Measurements from ENCODE around the gene SNX32.
A peak's percentile ranks its signal among the peaks of the same experiment; 100 is the strongest.

The SNX32 gene

DNA sequence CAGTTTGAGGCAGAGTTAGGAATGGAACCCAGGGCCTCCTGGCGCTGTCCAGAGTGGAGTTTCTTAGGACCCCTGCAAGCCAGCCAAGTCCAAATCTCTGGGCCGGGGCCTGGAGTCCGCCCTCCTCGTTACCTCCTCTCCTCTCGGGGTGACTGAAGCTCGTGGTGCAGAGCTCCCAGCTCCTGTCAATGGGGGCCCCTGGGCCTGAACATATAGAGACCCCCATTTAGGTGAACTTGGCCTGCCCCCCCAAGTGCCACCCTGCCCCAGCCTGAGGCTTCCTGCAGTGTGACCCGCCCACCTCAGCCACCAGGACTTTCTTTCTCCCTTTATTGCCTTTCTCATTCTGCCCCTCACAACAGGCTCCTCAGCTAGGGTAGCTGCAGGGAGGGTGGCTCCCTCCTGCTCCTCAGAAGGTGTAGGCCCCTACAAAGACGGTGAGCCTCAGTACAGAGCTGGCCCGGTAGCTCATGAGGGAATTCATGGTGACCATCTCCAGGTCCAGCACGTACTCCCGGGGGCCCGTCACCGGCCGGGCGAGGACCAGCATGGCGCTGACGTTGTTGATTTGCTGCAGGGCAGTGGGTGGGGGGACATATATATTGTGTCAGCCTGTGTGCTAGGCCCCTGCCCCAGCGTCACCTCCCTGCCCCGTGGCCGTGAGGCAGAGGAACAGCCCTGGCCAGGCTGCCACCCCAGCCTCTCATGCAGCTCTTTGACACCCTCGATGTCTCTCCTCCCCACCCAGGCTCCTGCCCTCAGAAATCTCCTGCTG, 32.9 kb downstream of the SNX32 start:
- no peak for DNase-seq (ENCODE audit: low read depth in 2 of 2)

DNA sequence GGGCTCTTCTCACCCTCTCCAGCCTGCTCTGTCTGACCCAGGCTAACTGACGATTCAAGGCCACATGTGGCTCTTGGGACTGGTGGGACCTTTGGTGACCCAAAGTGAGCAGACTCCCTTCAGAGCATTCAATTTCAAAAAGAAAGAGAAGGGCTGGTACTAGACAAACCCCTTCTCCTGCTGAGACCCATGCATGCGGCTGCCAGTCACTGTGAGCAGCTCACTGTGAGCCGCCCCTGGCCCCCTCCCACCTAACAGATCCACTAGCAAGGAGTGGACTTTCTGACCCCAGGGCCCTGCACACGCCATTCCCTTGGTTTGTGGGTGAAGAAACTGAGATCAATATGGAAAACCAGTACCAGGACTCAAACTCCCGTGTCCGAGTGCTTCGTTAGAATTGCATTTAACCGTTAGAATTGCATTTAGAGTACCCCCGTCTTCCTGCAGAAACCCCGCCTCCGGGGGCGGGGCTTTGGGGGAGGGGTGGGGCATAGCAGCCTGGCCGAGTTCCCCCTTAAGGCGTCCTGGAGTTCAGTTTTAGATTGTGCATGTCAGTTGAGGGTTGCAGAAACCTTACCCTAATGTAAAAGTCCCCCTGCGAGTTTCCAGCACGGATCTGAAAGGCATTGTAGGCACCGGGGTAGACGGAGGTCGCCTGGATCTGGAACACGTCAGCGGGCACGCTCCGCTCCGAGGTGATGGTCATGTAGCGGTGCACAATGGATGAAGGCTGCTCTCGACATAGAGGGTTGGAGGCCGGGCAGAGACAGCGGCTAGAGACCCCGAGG, 33.7 kb downstream of the SNX32 start:
- DNase-seq (ENCODE audit: low read depth in 2 of 2) = no peak

DNA sequence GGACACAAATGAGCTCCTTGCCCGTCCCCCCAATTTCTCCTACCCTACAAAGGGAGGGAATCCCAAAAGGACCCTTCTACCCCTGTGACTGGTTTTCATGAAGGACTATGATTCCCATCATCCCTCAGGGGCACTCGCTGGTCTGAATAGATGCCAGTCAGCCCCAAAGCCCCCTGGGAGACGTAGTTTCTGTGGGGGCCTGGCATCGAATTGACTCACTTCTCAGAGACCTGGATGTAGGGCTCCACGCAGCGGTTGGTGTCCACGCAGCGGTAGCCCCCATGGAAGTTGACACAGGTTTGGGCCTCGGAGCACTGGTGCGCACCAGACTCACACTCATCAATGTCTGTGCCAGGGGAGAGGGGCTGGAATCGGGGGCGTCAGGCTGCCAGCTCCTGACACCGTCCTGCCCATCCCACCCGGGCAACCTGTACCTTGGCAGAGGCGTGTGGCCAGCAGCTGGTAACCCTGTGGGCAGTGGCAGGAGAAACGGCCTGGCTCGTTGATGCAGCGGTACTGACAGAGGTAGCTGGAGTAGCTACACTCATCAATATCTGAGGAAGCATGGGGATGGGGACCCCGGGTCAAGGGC, 34.4 kb downstream of the SNX32 start:
- no peak for DNase-seq (ENCODE audit: low read depth in 2 of 2)

- no peak for DNase-seq (ENCODE audit: low read depth in 2 of 2)
Observed at GRCh38 chr11:65868907-65869306, 35.1 kb downstream of the SNX32 start.

DNA sequence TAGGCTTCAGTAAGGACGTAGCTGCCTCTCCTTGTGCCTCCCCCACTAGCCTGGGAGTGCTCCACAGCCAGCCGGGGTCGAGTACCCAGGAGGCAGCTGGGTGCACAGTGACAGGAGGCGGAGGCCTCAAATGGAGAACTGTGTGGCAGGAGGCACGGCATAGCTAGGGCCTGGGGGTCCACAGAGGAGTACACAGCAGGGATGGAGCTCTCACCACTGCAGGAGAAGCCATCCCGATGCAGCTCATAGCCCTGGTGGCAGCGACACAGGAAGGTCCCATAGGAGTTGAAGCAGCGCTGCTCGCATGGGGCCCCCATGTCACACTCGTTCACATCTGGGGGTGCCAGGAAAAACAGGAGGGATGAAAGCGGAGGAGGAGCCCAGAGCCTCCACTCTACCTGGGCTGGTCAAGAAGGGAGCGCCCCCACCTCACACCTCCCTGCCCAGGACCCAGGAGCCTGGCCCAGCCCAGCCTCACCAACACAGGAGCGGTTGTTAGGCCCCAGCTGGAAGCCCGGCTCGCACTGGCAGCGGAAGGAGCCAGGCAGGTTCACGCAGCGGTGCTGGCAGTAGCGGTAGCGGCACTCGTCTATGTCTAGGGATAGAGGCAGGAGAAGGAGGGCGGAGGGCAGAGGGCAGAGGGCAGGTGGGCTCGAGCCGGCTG, 36.0 kb downstream of the SNX32 start:
- DNase-seq (ENCODE audit: low read depth in 2 of 2) = no peak

- no peak for DNase-seq (ENCODE audit: low read depth in 2 of 2)
Observed at GRCh38 chr11:65870307-65870658, 36.5 kb downstream of the SNX32 start.

DNA sequence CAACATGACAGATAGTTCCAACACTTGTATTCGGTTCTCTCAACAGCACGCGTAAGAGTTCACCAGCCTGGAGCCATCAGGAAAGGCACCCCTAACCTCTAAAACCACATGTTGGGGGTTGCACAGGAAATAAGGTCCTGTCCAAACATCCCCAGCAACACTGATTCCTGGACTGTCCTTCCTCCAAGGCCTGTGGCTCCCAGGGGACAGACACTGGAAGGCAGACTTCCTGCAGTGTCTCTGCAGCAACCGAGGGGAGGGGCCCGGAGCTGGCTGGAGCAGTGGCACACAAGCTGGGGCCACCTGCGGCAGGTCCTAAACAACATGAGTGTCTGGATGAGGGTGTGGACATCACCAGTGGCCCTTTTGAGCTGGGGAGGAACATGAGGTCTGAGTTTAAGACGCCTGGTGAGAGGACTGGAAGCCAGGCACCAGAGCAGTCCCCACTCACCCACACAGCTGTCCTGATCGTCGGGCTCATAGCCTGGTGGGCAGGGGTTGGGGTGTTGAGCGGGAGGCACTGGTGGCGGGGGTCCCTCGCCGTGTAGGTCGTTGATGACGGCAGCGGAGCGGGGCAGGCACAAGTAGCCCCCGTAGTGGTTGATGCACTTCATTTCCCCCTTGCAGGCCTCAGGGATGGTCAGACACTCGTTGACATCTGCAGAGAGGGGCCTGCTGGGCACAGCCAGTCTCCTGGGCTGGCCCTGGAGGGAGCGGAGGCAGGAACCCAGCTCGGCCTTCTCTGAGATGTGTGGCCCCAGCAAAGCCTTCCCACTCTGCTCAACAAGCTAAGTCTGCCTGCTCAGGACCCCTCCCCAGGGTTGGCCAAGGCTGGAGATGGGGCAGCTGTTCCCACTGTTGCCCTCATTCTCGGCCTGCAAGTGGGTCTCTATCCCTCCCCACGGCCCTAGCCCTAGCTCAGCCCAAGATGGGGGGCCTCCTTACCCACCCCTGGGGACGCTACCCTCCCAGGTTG, 37.2 kb downstream of the SNX32 start:
- no peak for DNase-seq (ENCODE audit: low read depth in 2 of 2)

DNA sequence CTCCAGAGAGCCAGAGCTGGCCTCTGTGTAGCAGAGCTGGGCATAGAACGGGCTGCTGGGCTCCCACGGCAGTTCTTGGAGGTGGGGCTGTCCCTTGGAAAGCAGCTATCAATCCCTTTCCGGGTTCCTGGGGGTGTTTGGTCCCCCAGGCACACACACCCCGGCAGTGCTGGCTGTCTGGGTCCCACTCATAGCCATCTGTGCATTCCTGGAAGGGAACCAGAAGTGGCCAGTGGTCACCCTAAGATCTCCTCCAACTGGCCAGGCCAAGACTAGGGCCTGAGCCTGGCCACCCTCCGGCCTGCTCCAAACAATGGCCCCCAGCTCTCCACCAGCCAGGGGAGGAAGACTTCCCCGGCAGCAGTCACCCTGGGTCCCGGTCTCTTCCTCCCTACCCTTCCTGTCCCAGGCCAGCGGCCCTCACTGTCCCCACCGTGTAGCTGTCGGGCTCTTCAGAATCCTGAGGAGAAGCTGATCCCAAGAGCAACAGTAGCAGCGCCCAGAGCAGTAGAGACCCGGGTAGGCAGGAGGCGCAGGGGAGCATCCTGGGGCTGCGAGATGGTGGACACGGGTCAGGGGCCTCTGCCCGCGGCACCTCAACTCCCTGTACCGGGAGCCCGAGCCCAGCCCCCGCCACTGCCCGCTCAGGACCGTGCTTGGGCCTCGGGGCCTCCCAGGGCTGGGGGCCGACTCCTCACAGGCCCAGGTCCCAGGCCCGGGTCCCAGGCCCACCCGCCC, 38.2 kb downstream of the SNX32 start:
- DNase-seq (ENCODE audit: low read depth in 2 of 2) = no peak

DNA sequence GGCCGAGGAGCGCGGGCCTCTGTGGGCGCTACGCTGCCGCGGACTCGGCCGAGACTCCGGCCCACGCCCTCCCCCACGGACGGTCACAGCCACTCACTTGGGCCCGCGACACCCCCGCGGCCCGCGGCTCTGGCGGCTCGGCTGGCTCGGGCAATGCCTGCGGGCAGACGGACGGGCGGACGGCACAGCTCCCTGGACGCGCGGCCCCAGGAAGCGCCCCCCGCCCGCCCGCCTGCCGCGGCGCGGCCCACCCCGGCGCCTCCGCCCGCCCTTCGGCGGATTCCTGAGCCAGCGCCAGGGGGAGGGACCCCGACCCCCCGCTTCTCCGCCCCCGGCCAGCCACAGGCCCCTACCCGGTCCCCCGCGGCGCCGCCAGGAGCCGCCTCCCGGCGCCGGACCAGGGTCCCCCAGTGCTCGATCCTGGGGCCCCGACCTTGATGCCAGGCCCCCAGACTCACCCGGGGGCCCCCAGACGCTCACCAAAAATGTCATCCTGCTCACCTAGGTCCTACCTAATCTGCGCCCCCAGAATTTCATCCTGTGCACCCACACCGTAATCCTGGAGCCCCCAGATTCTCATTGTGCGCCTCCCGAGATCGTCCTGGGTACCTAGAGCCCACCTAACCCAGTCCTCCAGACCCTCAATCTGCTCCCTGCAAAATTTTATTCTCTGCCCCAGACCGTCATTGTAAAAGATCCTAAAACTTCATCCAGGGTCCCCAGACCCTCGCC, 39.0 kb downstream of the SNX32 start, which contains the start of gene EFEMP2:
EFEMP2 (minus strand) TSS at position 215 of the 732 bp plus-strand sequence. CDS start 446 bp downstream, outside the sequence.
- DNase-seq (ENCODE audit: low read depth in 2 of 2) = no peak

- peak; percentile 88 to 94 for DNase-seq (ENCODE audit: low read depth in 2 of 2)
Observed at GRCh38 chr11:65873318-65874156, 39.8 kb downstream of the SNX32 start.

- DNase-seq (ENCODE audit: low read depth in 2 of 2) = no peak
Observed at GRCh38 chr11:65879617-65880016, 45.9 kb downstream of the SNX32 start, which contains the start of gene CTSW. Gene CTSW, plus strand, starts transcription at chr11:65879837. Its CDS starts 18 bp downstream, at chr11:65879855.

DNA sequence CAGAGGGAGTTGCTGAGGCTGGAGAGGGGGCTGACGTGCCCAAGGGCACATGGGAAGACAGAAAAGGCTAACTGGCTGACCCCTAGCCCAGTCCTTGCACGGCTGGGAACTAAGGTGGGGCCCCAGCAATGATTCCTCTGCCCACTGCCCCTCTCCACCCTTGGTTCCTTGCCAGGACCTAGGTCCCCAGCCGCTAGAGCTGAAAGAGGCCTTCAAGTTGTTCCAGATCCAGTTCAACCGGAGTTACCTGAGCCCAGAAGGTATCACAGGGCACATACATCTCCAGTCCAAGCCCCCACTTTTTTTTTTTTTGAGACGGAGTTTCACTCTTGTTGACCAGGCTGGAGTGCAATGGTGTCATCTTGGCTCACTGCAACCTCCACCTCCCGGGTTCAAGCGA, 46.3 kb downstream of the SNX32 start:
- DNase-seq (ENCODE audit: low read depth in 2 of 2) = no peak

- no peak for DNase-seq (ENCODE audit: low read depth in 2 of 2)
Observed at GRCh38 chr11:65880844-65881421, 47.2 kb downstream of the SNX32 start.

DNA sequence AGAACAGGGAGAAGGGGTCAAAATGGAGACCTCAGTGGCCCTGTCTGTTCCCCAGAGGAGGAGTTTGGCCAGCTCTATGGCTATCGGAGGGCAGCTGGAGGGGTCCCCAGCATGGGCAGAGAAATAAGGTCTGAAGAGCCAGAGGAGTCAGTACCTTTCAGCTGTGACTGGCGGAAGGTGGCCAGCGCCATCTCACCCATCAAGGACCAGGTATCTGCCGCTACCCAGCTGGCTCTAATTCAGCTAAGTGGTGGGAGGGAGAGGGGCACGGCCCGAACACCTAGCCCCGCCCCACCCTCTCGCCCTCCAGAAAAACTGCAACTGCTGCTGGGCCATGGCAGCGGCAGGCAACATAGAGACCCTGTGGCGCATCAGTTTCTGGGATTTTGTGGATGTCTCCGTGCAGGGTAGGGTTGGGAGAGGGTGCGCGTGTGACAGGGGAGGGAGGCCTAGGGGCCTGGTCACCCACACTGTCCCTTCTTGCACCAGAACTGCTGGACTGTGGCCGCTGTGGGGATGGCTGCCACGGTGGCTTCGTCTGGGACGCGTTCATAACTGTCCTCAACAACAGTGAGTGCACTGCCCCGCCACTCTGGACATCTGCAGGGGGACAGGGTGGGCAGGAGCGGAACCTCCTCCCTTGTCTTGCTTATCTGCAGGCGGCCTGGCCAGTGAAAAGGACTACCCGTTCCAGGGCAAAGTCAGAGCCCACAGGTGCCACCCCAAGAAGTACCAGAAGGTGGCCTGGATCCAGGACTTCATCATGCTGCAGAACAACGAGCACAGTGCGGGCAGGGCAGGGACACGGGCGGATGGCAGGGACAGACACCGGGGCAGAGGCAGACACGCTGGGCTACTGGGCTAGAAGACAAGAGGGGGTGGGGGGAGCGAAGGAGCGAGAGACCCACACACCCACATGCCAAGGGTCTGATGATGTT, 48.6 kb downstream of the SNX32 start:
- no peak for DNase-seq (ENCODE audit: low read depth in 2 of 2)

DNA sequence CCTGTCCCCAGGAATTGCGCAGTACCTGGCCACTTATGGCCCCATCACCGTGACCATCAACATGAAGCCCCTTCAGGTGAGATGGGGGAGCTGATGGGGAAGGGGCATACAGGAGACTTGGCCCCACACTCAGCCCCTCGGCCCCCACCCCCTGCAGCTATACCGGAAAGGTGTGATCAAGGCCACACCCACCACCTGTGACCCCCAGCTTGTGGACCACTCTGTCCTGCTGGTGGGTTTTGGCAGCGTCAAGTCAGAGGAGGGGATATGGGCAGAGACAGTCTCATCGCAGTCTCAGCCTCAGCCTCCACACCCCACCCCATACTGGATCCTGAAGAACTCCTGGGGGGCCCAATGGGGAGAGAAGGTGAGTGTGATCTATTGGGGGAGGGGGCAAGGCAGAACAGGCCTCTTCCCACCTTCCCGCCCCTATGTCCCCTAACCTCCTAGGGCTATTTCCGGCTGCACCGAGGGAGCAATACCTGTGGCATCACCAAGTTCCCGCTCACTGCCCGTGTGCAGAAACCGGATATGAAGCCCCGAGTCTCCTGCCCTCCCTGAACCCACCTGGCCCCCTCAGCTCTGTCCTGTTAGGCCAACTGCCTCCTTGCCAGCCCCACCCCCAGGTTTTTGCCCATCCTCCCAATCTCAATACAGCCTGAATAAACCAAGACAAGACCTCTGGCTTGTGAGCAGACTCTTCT, 49.4 kb downstream of the SNX32 start:
- DNase-seq (ENCODE audit: low read depth in 2 of 2) = no peak
